ENCODE data around the gene ERN1.
"Not testable (repeated sequence)": the region's sequence is repeated elsewhere in the genome, so short reads cannot be mapped to it uniquely, and the experiment has no call there.

The ERN1 gene

GRCh38 chr17:64145751-64146417 is 15.9 kb upstream of the ERN1 start:
- in situ Hi-C loops (cut with HindIII; ENCODE audit: low sequenced_read_pairs): no loop called here

DNA sequence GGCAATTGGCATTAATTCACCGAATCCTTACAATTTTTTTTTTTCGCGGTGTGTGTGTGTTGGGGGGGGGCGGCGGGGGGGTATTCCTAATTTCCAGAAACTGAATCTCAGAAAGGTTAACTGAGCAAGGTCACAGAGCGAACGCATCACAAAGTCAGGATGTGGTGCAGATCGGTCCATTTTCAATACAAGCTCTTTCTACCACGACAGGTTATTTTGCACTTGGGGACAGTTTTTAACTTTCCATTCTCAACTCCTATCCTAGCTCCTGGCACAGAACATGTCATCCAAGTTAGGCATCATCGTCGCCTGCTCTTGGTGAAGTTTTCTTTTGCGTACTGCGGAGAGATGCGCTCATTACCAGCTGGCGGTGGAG is 15.4 kb upstream of the ERN1 start:
- in situ Hi-C loops (cut with HindIII; ENCODE audit: low sequenced_read_pairs): no loop called here

DNA sequence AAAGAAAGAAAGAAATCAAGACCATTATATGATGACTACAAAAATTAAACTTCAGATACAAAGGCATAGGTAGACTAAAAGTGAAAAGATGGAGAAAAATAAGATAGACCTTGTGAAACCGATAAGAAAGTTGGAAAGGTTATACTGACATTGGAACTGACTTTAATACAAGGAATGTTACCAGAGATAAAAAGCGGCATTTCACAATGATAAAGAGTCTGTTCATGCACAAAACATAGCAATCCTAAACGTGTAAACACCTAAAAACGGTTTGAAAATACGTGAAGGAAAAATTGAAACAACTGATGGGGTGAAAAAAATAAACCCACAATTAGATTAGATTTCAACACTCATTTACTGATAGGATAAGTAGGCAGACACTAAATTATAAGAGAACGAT is 9.6 kb upstream of the ERN1 start:
- in situ Hi-C loops (cut with HindIII; ENCODE audit: low sequenced_read_pairs): no loop called here

DNA sequence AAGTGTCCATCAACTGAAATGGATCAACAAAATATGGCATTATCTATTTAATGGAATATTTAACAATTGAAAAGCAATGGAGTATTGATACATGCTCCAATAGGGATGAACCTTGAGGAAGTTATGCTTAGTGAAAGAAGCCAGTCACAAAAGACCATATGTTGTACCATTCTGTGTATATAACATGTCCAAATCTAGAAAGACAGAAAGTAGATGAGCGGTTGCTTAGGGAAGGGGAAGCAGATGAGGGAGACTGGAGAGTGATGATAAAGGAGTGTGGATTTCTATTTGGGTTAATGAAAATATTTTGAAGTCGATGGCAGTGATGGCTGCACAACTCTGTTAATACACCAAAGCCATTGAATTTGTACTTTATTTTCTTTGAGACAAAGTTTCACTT is 8.5 kb upstream of the ERN1 start:
- in situ Hi-C loops (cut with HindIII; ENCODE audit: low sequenced_read_pairs): no loop called here

DNA sequence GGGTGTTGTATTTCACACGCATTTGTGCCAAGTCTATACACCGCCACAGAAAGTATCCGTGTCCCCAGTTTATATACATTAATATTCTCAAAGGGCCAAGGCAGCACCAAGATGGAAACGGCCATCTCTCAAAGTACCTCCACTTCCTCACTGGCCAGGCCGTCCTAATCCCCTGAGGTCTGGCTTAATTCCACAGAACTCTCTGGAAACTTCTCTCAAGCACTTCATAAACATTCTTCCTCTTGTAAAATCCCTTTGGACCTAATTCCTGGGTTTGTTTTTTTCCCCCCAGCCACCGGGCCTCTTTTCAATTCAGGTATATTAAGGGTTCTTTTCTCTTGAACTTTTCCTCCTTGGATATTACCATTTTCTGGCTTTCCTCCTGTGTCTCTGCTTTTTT is 5.1 kb upstream of the ERN1 start:
- in situ Hi-C loops (cut with HindIII; ENCODE audit: low sequenced_read_pairs): loop anchor here (5.0 kb wide), 2 partner anchors 53 to 88 kb away; no protein-coding TSS in a partner anchor

GRCh38 chr17:64134216-64134970 is 4.4 kb upstream of the ERN1 start:
- in situ Hi-C loops (cut with HindIII; ENCODE audit: low sequenced_read_pairs): loop anchor here (5.0 kb wide), 2 partner anchors 52 to 87 kb away; no protein-coding TSS in a partner anchor

DNA sequence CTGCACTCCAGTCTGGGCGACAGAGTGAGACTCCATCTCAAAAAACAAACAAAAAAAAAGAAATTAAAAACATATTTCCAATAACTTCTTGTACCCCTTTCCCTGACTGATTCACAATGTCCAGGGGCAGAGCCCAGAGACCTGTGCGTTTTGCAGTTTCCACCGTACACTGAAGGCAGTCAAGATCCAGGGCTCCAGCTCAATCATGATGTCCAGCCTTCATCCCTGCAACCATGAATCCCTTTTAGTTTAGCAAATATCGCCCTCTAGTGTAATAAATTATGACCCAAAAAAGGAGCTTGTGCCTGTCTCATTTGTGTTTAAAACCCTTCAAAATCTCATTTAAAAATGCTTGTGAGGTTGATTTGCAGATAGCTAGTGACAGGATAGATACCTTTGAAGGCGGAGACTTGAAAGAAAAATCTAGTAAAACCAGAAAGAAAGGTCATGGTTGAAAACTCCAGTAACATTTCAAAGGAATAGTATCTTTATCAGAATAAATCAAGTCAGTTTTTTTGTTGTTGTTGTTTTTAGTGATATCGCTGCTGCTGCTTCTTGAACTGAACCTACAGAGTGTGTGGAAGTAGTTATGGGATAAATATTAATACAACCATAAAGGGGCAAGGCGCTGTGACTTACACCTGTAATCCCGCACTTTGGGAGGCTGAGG is 3.7 kb upstream of the ERN1 start:
- in situ Hi-C loops (cut with HindIII; ENCODE audit: low sequenced_read_pairs): loop anchor here (5.0 kb wide), 2 partner anchors 51 to 86 kb away; no protein-coding TSS in a partner anchor

GRCh38 chr17:64131606-64132270 is 1.8 kb upstream of the ERN1 start:
- in situ Hi-C loops (cut with HindIII; ENCODE audit: low sequenced_read_pairs): loop anchor here (5.0 kb wide), 2 partner anchors 49 to 84 kb away; no protein-coding TSS in a partner anchor

GRCh38 chr17:64130559-64131001 is 636 bp upstream of the ERN1 start:
- in situ Hi-C loops (cut with HindIII; ENCODE audit: low sequenced_read_pairs): loop anchor here (5.0 kb wide), 2 partner anchors 48 to 83 kb away; no protein-coding TSS in a partner anchor

DNA sequence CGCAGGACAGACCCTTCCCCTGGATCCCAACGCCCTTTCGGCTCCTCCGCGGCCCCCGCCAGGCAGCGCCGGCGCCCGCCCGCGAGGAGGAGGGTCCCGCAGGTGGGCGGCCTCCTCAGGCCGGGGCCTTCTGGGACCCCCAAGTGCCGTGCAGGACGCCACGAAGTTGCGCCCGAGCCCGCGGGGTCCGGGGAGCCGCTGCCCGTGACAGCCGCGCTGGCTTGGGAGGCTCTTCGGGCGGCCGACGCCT is 504 bp downstream of the ERN1 start:
- in situ Hi-C loops (cut with HindIII; ENCODE audit: low sequenced_read_pairs): no loop called here

DNA sequence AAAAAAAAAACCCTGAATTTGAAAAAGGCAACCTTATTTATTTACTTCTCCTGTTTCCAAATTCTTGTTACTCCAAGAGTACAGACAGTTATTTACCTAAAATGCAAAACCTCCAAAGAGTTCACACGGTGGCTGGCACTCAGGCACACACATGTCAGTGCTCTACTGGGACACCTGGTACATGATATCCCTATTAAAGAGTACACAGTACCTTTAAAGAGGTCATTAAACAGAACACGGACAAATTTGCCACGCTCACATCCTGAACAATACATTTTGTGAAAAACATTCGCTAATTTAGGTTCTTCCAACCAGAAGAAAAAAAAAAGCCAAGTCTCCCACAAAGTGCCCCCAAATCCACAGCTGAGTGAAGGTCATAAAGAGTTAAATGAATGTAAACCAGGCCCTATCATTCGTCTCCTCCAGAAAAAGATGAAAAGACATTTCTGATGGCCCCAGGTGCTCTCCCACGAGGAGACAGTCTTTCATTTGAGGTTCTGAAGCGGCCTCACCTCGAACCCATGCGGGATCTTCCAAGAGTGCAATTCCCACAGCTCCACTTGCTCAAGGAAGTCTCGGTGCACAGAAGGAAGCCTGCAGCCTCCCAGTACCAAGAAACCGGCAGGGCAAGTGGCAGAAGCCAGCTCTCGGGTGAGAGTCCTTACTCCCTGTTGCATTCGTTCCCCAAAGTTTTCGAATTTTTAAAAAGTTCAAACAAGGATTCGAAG is 993 bp downstream of the ERN1 start:
- in situ Hi-C loops (cut with HindIII; ENCODE audit: low sequenced_read_pairs): no loop called here

DNA sequence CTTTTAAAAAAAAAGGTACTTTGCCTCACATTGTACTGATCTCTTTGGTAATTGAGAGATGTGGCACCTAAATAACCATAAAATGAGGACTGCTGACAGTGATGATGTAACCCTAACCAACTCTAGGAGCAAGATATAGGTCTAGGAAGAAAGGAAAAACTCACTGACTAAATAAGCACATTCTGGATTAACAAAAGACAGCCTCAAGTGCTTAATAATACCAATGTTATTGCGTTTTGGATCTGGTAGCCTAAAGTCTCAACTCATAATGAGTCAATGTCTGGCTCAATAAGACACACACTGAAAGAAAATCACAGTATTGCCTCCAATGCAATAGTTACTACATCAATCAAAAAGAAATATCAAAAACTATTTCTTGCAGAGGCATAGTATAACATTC is 3.0 kb downstream of the ERN1 start:
- in situ Hi-C loops (cut with HindIII; ENCODE audit: low sequenced_read_pairs): no loop called here

GRCh38 chr17:64125937-64126336 is 4.0 kb downstream of the ERN1 start:
- in situ Hi-C loops (cut with HindIII; ENCODE audit: low sequenced_read_pairs): no loop called here

DNA sequence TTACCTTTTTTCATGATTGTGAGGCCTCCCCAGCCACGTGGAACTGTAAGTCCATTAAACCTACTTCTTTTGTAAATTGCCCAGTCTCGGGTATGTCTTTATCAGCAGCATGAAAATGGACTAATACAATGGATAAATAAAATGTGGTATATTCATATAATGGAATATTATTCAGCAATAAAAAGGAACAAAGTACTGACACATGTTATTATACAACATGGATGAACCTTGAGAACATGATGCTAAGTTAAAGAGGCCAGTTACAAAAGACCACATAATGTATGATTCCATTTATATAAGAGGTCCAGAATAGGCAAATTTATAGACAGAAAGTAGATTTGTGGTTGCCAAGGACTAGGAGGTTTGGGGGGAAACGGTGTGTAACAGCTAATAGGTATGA is 5.3 kb downstream of the ERN1 start:
- in situ Hi-C loops (cut with HindIII; ENCODE audit: low sequenced_read_pairs): no loop called here

GRCh38 chr17:64123114-64123513 is 6.8 kb downstream of the ERN1 start:
- in situ Hi-C loops (cut with HindIII; ENCODE audit: low sequenced_read_pairs): no loop called here

- in situ Hi-C loops (cut with HindIII; ENCODE audit: low sequenced_read_pairs): not testable (repeated sequence)
Measured at GRCh38 chr17:64120972-64121786, 8.8 kb downstream of the ERN1 start.

DNA sequence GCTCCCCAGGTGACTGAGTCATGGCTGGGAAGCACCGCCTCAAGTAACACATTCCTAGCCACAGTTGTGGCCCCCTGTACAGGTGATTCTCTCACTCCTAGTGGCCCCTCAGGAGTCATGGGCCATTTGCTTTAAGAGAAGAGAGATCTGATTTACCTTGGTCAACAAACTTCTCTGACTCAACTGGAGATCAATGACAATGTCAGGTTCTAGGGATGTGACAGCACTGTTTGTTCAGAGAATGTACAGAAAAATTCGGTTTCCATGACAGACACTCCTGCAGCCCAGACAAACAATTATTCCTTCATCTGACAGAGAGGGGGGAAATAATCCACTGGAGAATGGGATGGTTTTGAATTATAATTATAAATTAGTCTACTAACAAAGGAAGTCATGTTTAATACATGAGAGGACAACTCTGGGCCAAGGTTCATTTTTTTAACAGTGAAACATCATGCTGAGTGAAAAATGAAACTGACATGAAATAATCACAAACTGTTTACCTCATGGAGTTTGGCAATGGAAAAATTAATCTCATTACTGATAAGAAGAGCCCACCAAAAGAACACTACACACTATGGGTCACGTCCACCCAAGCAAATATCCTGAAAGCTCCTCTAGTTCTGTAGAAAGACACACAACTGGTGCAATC is 9.7 kb downstream of the ERN1 start:
- in situ Hi-C loops (cut with HindIII; ENCODE audit: low sequenced_read_pairs): no loop called here

DNA sequence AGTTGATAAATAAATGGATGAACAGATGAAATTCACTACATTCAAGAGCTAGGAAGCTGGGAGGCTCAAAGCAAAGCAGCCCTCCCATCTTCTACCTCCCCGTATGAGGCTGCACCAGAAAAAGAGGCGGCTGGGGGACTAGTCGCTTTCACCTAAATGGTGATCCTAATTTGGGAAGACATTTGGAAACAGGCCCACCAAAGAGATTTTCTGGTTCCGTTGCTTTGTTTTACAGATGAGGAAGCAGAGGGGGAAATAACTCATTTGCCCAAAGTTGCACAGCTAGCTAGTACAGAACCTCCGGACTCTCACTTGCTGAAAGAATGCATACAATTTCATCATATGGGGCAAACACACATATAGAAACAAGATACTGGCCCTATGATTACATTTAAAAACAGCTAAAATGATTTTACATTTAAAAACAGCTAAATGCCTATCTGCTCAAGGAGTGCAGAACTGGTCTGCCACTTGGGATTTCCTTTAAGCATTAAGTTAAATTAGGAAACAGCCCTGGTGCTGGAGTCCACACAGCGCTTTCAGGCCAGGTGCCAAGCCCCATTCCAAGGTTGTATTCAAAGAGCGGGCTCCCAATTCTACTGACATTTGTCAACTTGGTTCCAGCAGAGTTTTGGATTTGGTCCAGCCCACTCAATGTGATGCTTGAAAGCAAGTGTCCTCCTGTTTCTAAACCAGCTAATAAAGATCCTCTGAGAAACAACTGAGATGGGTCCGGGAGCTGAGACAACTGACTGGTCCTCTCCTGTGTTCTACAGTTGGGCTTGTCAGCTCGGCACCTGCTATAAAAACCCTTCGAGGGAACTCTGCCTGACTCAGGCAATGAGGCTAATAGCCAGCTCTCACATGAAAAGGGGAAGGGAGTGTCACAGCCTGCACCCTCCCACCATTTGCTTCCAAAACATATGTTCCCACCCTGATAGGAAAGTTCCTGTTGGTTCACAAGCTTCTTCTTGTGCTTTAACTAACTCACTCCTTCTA is 11.7 kb downstream of the ERN1 start:
- in situ Hi-C loops (cut with HindIII; ENCODE audit: low sequenced_read_pairs): no loop called here

All from DLD1 (cell line).